HEK293T (cell line): ENCODE measurements around the gene RNF130.

Experiments used
- ARNT ChIP-seq: fragments of 450-650 bp; IDR thresholded peaks from 2 replicates; pipeline ENCODE4 v1.6.1; 2017; ENCODE audit warnings: mild to moderate bottlenecking
- BHLHE40 ChIP-seq: fragments of 450-650 bp; IDR thresholded peaks from 2 replicates; pipeline ENCODE4 v1.6.1; 2016; ENCODE audit warnings: mild to moderate bottlenecking, moderate library complexity, borderline replicate concordance
- CTBP1 ChIP-seq: fragments of 450-650 bp; IDR thresholded peaks from 2 replicates; pipeline ENCODE4 v1.6.1; 2016; ENCODE audit warnings: borderline replicate concordance
- ELF4 ChIP-seq: fragments of 450-650 bp; IDR thresholded peaks from 2 replicates; pipeline ENCODE4 v1.6.1; 2017; ENCODE audit warnings: antibody characterized with exemption
- FOXA1 ChIP-seq: fragments of 450-650 bp; IDR thresholded peaks from 2 replicates; pipeline ENCODE4 v1.6.1; 2016; ENCODE audit warnings: mild to moderate bottlenecking
- FOXM1 ChIP-seq: fragments of 450-650 bp; IDR thresholded peaks from 2 replicates; pipeline ENCODE4 v1.6.1; 2017; ENCODE audit warnings: mild to moderate bottlenecking, borderline replicate concordance
- HDGF ChIP-seq: fragments of 450-650 bp; IDR thresholded peaks from 2 replicates; pipeline ENCODE4 v1.6.1; 2017; ENCODE audit warnings: antibody characterized with exemption, borderline replicate concordance
- L3MBTL2 ChIP-seq: fragments of 450-650 bp; conservative IDR thresholded peaks from 2 replicates; pipeline ENCODE4 v1.6.1; 2016; ENCODE audit warnings: mild to moderate bottlenecking
- SP1 ChIP-seq: fragments of 450-650 bp; IDR thresholded peaks from 2 replicates; pipeline ENCODE4 v1.6.1; 2017
- SUZ12 ChIP-seq: fragments of 450-650 bp; IDR thresholded peaks from 2 replicates; pipeline ENCODE4 v1.6.1; 2016; ENCODE audit warnings: mild to moderate bottlenecking
- TARDBP ChIP-seq: fragments of 450-650 bp; IDR thresholded peaks from 2 replicates; pipeline ENCODE4 v1.6.1; 2016
- ZNF384 ChIP-seq: fragments of 450-650 bp; IDR thresholded peaks from 2 replicates; pipeline ENCODE4 v1.6.1; 2016
- TF ChIP-seq, protein P1 (sequence below): fragments of 450-650 bp; IDR thresholded peaks from 2 replicates; pipeline ENCODE4 v1.6.1; 2016

- TF ChIP-seq ELF4 (no peak), ARNT (no peak), L3MBTL2 (no peak), FOXA1 (no peak), FOXM1 (no peak), SUZ12 (no peak), SP1 (no peak), HDGF (no peak), BHLHE40 (no peak), TARDBP (no peak), ZNF384 (no peak), CTBP1 (no peak)
- TF ChIP-seq, protein P1, sequence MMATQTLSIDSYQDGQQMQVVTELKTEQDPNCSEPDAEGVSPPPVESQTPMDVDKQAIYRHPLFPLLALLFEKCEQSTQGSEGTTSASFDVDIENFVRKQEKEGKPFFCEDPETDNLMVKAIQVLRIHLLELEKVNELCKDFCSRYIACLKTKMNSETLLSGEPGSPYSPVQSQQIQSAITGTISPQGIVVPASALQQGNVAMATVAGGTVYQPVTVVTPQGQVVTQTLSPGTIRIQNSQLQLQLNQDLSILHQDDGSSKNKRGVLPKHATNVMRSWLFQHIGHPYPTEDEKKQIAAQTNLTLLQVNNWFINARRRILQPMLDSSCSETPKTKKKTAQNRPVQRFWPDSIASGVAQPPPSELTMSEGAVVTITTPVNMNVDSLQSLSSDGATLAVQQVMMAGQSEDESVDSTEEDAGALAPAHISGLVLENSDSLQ: no peak
These were observed 8.3 kb upstream of the RNF130 start for GRCh38 chr5:180079702-180080466.
